ENCODE data around the gene RPL26.

DNA sequence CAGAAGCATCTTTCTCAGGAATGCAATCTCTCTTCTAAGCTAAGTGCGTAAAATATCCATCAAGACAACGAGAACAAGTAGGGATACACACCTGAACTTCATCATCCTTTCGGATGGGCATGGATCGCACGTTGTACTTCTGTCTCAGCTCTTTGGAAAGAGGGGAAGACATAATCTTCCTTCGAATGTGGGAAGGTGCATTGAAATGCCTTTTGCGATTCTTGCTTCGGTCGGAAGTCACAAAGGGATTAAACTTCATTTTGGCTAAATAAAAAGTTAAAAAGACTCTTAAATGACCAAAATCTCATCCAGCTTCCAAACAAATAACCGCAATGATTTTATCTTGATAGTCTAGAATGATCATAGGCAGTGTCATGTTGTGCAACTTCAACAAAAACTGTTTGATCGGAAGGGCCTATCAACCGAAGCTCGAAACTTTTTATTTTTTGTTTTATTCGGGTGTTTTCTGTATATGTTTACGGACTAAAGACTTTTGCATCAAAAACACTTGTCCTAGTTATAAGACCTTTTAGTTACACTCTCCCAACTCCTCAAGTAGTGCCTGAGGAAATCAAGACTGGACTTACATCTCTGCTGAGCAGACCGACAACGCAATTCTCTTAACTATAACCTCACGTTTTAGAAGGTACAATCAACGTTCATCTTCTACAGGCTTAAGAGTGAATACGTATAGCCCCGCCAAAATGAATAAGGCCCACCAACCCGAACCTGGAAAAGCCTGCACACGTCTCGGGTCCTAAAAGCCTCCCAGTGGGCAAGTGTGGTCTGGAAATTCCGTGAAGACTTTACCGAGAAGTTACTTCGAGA is 727 bp downstream of the RPL26 start:
- TF ChIP-seq, protein P1, sequence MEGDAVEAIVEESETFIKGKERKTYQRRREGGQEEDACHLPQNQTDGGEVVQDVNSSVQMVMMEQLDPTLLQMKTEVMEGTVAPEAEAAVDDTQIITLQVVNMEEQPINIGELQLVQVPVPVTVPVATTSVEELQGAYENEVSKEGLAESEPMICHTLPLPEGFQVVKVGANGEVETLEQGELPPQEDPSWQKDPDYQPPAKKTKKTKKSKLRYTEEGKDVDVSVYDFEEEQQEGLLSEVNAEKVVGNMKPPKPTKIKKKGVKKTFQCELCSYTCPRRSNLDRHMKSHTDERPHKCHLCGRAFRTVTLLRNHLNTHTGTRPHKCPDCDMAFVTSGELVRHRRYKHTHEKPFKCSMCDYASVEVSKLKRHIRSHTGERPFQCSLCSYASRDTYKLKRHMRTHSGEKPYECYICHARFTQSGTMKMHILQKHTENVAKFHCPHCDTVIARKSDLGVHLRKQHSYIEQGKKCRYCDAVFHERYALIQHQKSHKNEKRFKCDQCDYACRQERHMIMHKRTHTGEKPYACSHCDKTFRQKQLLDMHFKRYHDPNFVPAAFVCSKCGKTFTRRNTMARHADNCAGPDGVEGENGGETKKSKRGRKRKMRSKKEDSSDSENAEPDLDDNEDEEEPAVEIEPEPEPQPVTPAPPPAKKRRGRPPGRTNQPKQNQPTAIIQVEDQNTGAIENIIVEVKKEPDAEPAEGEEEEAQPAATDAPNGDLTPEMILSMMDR (IDR thresholded peaks at IDR 0.05): no peak
- no peak for TF ChIP-seq POLR2A (IDR thresholded peaks at IDR 0.05)

Measured in thyroid gland (tissue), 4 donors.